ENCODE data around the gene ADAMTS5. TPM values are rescaled to one million over a fixed set of nuclear protein-coding genes. Genes with fewer than 3 reads are reported as not detected.

ADAMTS5 gene
- total and polyA plus RNA-seq, 9 of the 15 experiments (the other 6 are each of a cell fraction or from before 2014, with no cell fraction given) = not detected

DNA sequence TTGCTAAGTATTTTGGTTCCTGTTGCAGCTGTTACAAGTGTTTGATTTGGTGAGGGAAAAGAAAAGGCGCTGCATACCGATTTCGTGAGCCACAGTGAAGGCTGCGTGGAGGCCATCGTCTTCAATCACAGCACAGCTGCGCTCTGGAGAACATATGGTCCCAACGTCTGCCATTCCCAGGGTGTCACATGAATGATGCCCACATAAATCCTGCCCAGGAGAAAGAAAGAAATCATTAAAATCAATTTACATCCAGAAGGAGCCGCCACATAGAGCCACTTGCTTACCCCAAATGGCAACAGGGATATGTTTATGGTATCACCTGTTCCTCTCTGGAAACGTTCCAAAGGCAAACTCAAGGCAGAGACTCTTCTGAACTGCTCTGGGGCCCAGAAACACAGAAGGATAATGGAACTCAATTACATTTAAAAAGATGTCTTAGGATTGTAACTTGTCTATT is 12.2 kb downstream of the ADAMTS5 start (continued):
- TF ChIP-seq YY1 (IDR thresholded peaks at IDR 0.05; ENCODE audit: borderline replicate concordance in 1 of 3, control insufficient read depth in 1 of 3, extremely low read depth in 1 of 3, insufficient read depth in 3 of 3, insufficient read length in 1 of 3, insufficient replicate concordance in 2 of 3, low read depth in 1 of 3, low read length in 2 of 3) (no peak), ASH1L (IDR thresholded peaks at IDR 0.05; ENCODE audit: borderline replicate concordance, low read depth, partially characterized antibody) (no peak)

DNA sequence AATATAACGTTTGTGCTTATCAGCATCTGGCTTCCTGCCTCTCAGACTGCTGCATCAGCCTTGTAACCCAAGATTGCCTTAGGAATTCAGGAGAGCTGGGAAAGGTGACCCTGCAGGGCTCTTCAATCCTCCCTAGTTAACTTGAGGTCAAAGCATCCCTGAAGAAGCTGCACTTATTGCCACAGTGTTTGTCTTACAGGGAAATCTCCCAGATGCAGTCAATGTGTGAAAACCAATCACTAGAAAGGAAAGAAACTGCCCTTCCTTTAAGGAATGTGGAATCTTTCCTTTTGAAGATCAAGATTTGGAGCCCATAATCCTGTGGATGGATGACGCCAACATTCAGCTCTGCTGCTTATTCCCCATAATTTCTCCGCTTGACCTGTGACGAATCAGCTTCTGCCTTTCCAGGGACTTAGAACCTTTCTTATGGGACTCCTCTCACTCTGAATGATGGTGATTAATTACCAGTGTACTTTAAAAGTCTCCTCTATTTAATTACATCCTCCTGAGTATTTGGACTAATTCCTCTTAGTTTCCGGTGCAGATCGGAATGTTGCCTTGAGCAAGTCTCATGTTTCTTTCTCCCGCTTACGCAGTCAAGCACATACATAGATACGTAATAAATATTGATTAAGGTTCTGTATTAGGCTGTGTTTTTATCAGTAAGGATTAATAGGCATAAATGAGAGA is 14.4 kb downstream of the ADAMTS5 start:
- FAIRE-seq (no peak), ATAC-seq (no peak), DNase-seq (ENCODE audit: extremely low read depth in 1 of 4, low spot score in 3 of 4) (no peak)
- Histone ChIP-seq H3K79me2 (ENCODE audit: control insufficient read depth, insufficient read depth, low read length) (no peaks in the 10 kb centered on the region), H3K27me3 (ENCODE audit: control insufficient read depth in 2 of 2, insufficient read depth in 2 of 2, low read length in 2 of 2) (no peaks in the 10 kb centered on the region), H3K9ac (ENCODE audit: insufficient read depth in 1 of 2, low read depth in 2 of 2, low read length in 2 of 2) (no peak overlapping the region), H3K9me1 (ENCODE audit: control insufficient read depth, insufficient read depth, low read length) (no peaks in the 10 kb centered on the region), H2AFZ (ENCODE audit: low read depth, low read length) (no peak overlapping the region), H3K4me3 (no peak overlapping the region), H3K4me1 (replicated peaks in 1 of 2; ENCODE audit: control insufficient read depth in 2 of 2, insufficient read depth in 2 of 2, low read length in 2 of 2) (no peaks in the 10 kb centered on the region), H3K9me3 (replicated peaks; ENCODE audit: control insufficient read depth, insufficient read depth, low read depth, low read length) (no peaks in the 10 kb centered on the region), H3K27ac (ENCODE audit: extremely low read depth, low read depth, low read length) (no peak overlapping the region), H3K4me2 (ENCODE audit: insufficient read depth, low read length) (no peak overlapping the region), H3K36me3 (ENCODE audit: control insufficient read depth, insufficient read depth, low read length) (no peaks in the 10 kb centered on the region), H4K20me1 (replicated peaks; ENCODE audit: control insufficient read depth, insufficient read depth, low read length) (no peaks in the 10 kb centered on the region)
- BruUV-seq (replicated peaks) = no TSS peak
- under 1% methylated on average over 9 of the region's 9 CpGs for WGBS (ENCODE audit: insufficient coverage, low coverage, missing lambda C conversion rate)
- intact Hi-C loops (cut with micrococcal nuclease) = no loop called here
- no peak for TF ChIP-seq SMARCE1 (IDR thresholded peaks at IDR 0.05)
- TF ChIP-seq RBM25 (IDR thresholded peaks at IDR 0.05; ENCODE audit: low read depth, low read length, severe bottlenecking) = no peak
- no peak for TF ChIP-seq BRD9 (IDR thresholded peaks at IDR 0.05; ENCODE audit: low read depth, partially characterized antibody)
- TF ChIP-seq ZNF165 (CRISPR knock-in tag; IDR thresholded peaks at IDR 0.05; ENCODE audit: borderline replicate concordance) = no peak
- in situ Hi-C loops (cut with MboI) = no loop called here
- ChIA-PET POLR2A (interaction anchor here (0.6 kb wide), 1 partner anchor 17 kb away, joined by 3 read pairs; no protein-coding TSS in a partner anchor), CTCF (ENCODE audit: low intra/inter-chr PET ratio) (no interaction called here)

All from K562 (cell line).